HepG2 (cell line): ENCODE data around the gene JAKMIP2. TPM values are rescaled to one million over a fixed set of nuclear protein-coding genes. Genes with fewer than 3 reads are reported as not detected.

Experiments
- AFF4 ChIP-seq: sonication (generic); formaldehyde crosslinking; IDR thresholded peaks from 2 replicates; pipeline ENCODE4 v1.4.0; 2020; ENCODE audit warnings: missing genetic modification reagents
- CENPBD1 ChIP-seq: sonication (generic); formaldehyde crosslinking; IDR thresholded peaks from 2 replicates; pipeline ENCODE4 v1.8.0; 2022; ENCODE audit warnings: missing genetic modification reagents, low read depth, mild to moderate bottlenecking, borderline replicate concordance
- HNF1B ChIP-seq: sonication (generic); formaldehyde crosslinking; IDR thresholded peaks from 2 replicates; pipeline ENCODE4 v1.5.1; 2020; ENCODE audit warnings: mild to moderate bottlenecking, moderate library complexity, missing genetic modification reagents
- KLF13 ChIP-seq: sonication (generic); formaldehyde crosslinking; IDR thresholded peaks from 2 replicates; pipeline ENCODE4 v1.4.0; 2020; ENCODE audit warnings: mild to moderate bottlenecking, missing genetic modification reagents
- MEIS2 ChIP-seq: sonication (generic); formaldehyde crosslinking; IDR thresholded peaks from 2 replicates; pipeline ENCODE4 v1.9.0; 2021; ENCODE audit warnings: mild to moderate bottlenecking, missing genetic modification reagents
- MXI1 ChIP-seq: IDR thresholded peaks from 3 replicates; pipeline ENCODE4 v1.6.1; 2012; ENCODE audit warnings: low read depth, low read length, inconsistent platforms, borderline replicate concordance
- PHF8 ChIP-seq: sonication (generic); formaldehyde crosslinking; IDR thresholded peaks from 2 replicates; pipeline ENCODE4 v1.5.0; 2020; ENCODE audit warnings: missing genetic modification reagents
- RARG ChIP-seq: sonication (generic); formaldehyde crosslinking; IDR thresholded peaks from 2 replicates; pipeline ENCODE4 v1.4.0; 2020; ENCODE audit warnings: low read depth, mild to moderate bottlenecking, missing genetic modification reagents
- RCOR2 ChIP-seq: IDR thresholded peaks from 2 replicates; pipeline ENCODE4 v1.6.1; 2016; ENCODE audit warnings: missing biosample characterization, missing genetic modification reagents
- SMC3 ChIP-seq: IDR thresholded peaks from 2 replicates; pipeline ENCODE4 v1.6.1; 2011; ENCODE audit warnings: low read length, improper control_type of control experiment
- TBL1XR1 ChIP-seq: fragments of 150-350 bp; IDR thresholded peaks from 2 replicates; pipeline ENCODE4 v1.6.1; 2014; ENCODE audit warnings: borderline replicate concordance, low read length; ENCODE audit not compliant: partially characterized antibody
- ZBTB20 ChIP-seq: sonication (generic); formaldehyde crosslinking; IDR thresholded peaks from 2 replicates; pipeline ENCODE4 v1.8.1; 2023; ENCODE audit warnings: missing genetic modification reagents, low read depth, mild to moderate bottlenecking, borderline replicate concordance
- ZFP37 ChIP-seq: sonication (generic); formaldehyde crosslinking; IDR thresholded peaks from 2 replicates; pipeline ENCODE4 v1.4.0; 2020; ENCODE audit warnings: missing genetic modification reagents, borderline replicate concordance
- ZNF12 ChIP-seq: sonication (generic); formaldehyde crosslinking; IDR thresholded peaks from 2 replicates; pipeline ENCODE4 v1.5.0; 2020; ENCODE audit warnings: missing genetic modification reagents
- ZNF292 ChIP-seq: sonication (generic); formaldehyde crosslinking; IDR thresholded peaks from 2 replicates; pipeline ENCODE4 v1.8.1; 2022; ENCODE audit warnings: mild to moderate bottlenecking, low read depth, missing genetic modification reagents, borderline replicate concordance
- ZNF557 ChIP-seq: sonication (generic); formaldehyde crosslinking; IDR thresholded peaks from 2 replicates; pipeline ENCODE4 v1.4.0; 2020; ENCODE audit warnings: missing genetic modification reagents
- ZNF652 ChIP-seq: IDR thresholded peaks from 2 replicates; pipeline ENCODE4 v1.6.1; 2016; ENCODE audit warnings: low read depth, borderline replicate concordance
- polyA plus RNA-seq, 8 experiments: library from polyadenylated mRNA; depleted of rRNA in 3 of 8; stranded (reverse) in 7 of 8; unstranded in 1 of 8; fragments of >200 nt; fragmentation: Illumina TruSeq in 4 of 8; extraction: Trizol in 4 of 8; gene quantifications; 2 replicates each; pipeline versions ENCODE4 v1.2.1 to v1.2.3, GENCODE V29; 2011 to 2016; ENCODE audit warnings: low read depth in 4 of 8, missing spikeins in 1 of 8, mixed read lengths in 1 of 8; ENCODE audit not compliant: insufficient read depth in 1 of 8
- total RNA-seq, 5 experiments: library from RNA; depleted of rRNA; stranded (reverse); fragments of >200 nt; fragmentation: Illumina TruSeq; extraction: Trizol; gene quantifications; 2 replicates each; pipeline ENCODE4 v1.2.3, GENCODE V29; 2016; ENCODE audit warnings: low read depth in 1 of 5
- TF ChIP-seq, protein P1 (sequence below): sonication (generic); formaldehyde crosslinking; IDR thresholded peaks from 2 replicates; pipeline ENCODE4 v1.4.0; 2020; ENCODE audit warnings: missing genetic modification reagents, borderline replicate concordance
- TF ChIP-seq, protein P2 (sequence below): IDR thresholded peaks from 2 replicates; pipeline ENCODE4 v1.6.1; 2012; ENCODE audit warnings: inconsistent platforms
- TF ChIP-seq, protein P3 (sequence below): sonication (generic); formaldehyde crosslinking; IDR thresholded peaks from 2 replicates; pipeline ENCODE4 v1.4.0; 2020; ENCODE audit warnings: mild to moderate bottlenecking, low read depth, missing genetic modification reagents

JAKMIP2 gene
- total and polyA plus RNA-seq, 2 of the 13 experiments (the other 11 are each of a cell fraction or from before 2014, with no cell fraction given) = 0.04 to 2.1 TPM

DNA sequence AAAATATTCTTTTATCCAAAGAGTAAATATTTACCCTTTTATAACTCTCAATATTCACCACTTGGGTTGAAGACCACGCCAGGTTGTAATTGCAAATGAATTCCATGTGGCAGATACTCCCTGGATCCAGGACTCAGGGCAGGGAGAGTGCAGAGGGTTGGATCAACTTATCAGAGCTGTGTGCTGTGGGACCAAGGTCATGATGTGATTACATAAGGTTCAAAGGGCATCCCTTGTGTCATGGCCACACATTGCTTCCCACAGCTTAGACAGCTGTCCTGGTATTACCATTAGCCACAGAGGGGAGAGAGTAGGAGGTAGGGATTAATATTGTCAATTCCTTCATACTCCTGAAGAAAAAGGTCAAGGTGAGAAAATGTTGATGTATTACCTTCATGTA, 133.9 kb downstream of the JAKMIP2 start (continued):
- no peak for TF ChIP-seq AFF4 (CRISPR knock-in tag)
- TF ChIP-seq ZBTB20 (CRISPR knock-in tag) = peak; percentile 34; the same call in 1 of the 2 replicates
- TF ChIP-seq, protein P1, sequence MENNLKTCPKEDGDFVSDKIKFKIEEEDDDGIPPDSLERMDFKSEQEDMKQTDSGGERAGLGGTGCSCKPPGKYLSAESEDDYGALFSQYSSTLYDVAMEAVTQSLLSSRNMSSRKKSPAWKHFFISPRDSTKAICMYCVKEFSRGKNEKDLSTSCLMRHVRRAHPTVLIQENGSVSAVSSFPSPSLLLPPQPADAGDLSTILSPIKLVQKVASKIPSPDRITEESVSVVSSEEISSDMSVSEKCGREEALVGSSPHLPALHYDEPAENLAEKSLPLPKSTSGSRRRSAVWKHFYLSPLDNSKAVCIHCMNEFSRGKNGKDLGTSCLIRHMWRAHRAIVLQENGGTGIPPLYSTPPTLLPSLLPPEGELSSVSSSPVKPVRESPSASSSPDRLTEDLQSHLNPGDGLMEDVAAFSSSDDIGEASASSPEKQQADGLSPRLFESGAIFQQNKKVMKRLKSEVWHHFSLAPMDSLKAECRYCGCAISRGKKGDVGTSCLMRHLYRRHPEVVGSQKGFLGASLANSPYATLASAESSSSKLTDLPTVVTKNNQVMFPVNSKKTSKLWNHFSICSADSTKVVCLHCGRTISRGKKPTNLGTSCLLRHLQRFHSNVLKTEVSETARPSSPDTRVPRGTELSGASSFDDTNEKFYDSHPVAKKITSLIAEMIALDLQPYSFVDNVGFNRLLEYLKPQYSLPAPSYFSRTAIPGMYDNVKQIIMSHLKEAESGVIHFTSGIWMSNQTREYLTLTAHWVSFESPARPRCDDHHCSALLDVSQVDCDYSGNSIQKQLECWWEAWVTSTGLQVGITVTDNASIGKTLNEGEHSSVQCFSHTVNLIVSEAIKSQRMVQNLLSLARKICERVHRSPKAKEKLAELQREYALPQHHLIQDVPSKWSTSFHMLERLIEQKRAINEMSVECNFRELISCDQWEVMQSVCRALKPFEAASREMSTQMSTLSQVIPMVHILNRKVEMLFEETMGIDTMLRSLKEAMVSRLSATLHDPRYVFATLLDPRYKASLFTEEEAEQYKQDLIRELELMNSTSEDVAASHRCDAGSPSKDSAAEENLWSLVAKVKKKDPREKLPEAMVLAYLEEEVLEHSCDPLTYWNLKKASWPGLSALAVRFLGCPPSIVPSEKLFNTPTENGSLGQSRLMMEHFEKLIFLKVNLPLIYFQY = no peak
- peak; percentile 56; the same call in 1 of the 2 replicates for TF ChIP-seq ZNF12 (CRISPR knock-in tag)
- peak; percentile 74 for TF ChIP-seq HNF1B (CRISPR knock-in tag)
- 0 out of 2 replicates have a peak, but pooled peaks have one; percentile 64 for TF ChIP-seq MEIS2
- no peak for TF ChIP-seq RARG (CRISPR knock-in tag)
- no peak for TF ChIP-seq SMC3
- TF ChIP-seq ZNF292 = peak; percentile 64; the same call in 1 of the 2 replicates
- no peak; the same call in 2 of the 3 replicates for TF ChIP-seq MXI1
- no peak for TF ChIP-seq TBL1XR1
- TF ChIP-seq, protein P2, sequence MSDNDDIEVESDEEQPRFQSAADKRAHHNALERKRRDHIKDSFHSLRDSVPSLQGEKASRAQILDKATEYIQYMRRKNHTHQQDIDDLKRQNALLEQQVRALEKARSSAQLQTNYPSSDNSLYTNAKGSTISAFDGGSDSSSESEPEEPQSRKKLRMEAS = peak; percentile 56
- TF ChIP-seq CENPBD1 = no peak
- no peak for TF ChIP-seq KLF13 (CRISPR knock-in tag)
- TF ChIP-seq ZFP37 (CRISPR knock-in tag) = no peak
- no peak for TF ChIP-seq PHF8 (CRISPR knock-in tag)
- TF ChIP-seq, protein P3, sequence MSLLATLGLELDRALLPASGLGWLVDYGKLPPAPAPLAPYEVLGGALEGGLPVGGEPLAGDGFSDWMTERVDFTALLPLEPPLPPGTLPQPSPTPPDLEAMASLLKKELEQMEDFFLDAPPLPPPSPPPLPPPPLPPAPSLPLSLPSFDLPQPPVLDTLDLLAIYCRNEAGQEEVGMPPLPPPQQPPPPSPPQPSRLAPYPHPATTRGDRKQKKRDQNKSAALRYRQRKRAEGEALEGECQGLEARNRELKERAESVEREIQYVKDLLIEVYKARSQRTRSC (CRISPR knock-in tag) = no peak
- TF ChIP-seq ZNF557 = no peak
- 0 out of 2 replicates have a peak, but pooled peaks have one; percentile 40 for TF ChIP-seq RCOR2
- TF ChIP-seq ZNF652 (CRISPR knock-in tag) = no peak
